ENCODE results near the gene ARMCX2.
"Not testable (repeated sequence)": the region's sequence is repeated elsewhere in the genome, so short reads cannot be mapped to it uniquely, and the experiment has no call there.

The ARMCX2 gene

DNA sequence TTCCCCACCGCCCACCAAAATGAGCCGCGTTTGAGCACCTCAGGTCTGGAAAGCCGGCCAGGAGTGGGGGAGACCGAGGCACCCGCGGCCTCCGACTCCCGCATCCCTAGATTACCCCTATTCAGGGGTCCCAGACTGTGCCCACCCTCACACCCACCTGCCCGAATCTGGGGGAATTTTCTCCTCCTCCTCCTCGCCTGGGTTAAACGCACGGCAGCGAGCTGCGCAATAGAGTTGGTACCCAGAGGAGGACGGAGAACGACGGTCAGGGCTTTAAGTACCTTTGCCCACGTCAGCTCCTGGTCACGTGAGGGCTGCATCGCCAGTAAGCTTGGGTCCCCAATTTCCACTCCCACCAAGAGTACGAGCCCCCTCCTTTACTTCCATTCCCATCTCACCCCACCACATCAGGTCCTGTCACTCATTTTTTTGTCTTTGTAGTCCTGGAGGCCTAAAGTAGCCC is at the start of gene ARMCX2:
TSS of gene ARMCX2 (minus strand) at position 250 of the 463 bp plus-strand sequence. CDS start 2,262 bp downstream, outside the sequence.
- DNase-seq: no peak

DNA sequence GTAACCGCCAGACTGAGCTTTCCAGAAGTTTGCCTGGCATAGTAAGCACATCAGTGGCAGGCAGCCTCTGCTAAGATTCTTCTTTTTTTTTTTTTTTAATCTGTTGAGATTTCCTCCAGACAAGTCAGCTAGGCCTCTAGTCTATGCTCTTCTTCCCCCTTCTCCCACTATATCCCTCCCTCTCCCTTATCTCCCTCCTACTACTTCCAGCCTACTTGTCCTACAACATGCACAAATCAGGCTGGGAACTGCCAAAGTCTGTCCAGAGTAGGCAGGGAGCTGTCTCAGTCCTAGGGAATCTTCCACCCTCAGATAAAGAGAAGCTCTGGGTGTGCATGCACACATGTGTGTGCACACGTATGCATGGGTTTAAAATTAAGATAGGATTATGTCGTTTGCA is 49.7 kb upstream of the ARMCX2 start:
- DNase-seq: no peak

DNA sequence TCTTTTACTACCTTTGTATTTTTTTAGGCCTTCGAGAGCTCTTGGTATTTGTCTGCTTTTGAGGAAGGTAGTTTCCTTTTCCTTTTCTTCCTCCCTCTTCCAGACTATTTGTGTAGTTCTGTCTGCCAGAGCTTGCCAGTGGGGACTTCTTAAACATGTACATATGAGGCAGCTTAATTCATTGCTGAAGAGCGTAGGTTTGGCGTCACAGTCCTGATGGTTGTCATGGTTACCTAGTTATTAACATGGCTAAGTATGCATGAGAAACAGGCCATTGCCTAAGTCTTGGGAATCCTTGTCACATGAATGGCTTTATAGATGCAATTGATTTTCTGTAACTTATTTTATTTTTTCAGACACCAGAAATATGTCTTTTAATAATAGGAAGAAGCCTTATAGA is 48.5 kb upstream of the ARMCX2 start:
- DNase-seq: no peak

GRCh38 chrX:101693476-101693875 is 33.8 kb upstream of the ARMCX2 start:
- DNase-seq: no peak

GRCh38 chrX:101691835-101692234 is 32.2 kb upstream of the ARMCX2 start:
- no peak for DNase-seq

DNA sequence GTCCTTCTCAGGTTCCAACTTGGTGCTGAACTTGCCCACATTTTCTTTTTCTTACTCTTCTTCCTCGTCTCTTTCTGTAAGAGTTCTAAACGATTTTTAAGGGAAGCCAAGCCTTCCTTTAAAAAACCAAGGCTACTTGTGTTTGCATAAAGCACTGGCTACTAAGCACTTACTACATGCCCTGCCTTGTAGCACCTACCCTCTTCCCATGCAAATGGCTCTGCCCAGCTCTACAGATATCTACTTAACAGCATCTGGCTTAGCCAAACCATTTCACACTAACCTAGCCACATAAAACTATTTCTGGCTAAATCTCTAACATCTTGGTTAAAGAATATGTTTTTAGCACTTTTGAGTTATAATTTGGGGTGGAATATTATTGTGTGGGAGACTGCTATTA is 26.9 kb upstream of the ARMCX2 start:
- DNase-seq: no peak

DNA sequence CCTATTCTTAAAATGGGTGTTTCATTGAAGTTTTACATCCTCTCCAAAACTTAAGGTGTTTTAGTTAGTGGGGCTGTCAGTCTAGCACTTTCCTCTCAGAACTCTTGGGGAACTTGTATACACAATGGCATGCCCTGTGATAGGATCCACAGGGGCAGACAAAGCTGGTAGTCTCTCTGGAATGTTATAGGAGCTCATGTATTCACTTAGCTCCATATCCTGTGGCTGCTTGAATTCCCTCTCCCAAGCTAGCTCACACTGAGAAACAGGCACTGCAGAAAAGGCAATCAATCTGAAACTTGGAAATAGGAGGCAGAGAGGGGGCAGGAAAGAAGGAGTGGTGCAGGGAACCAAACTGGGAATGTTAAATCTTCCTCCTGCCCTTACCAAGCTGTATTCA is 26.3 kb upstream of the ARMCX2 start:
- DNase-seq: no peak

- no peak for DNase-seq
These were observed 23.1 kb upstream of the ARMCX2 start for GRCh38 chrX:101682723-101683122.

GRCh38 chrX:101677028-101677427 is 17.4 kb upstream of the ARMCX2 start:
- no peak for DNase-seq

GRCh38 chrX:101676571-101676970 is 16.9 kb upstream of the ARMCX2 start:
- no peak for DNase-seq

DNA sequence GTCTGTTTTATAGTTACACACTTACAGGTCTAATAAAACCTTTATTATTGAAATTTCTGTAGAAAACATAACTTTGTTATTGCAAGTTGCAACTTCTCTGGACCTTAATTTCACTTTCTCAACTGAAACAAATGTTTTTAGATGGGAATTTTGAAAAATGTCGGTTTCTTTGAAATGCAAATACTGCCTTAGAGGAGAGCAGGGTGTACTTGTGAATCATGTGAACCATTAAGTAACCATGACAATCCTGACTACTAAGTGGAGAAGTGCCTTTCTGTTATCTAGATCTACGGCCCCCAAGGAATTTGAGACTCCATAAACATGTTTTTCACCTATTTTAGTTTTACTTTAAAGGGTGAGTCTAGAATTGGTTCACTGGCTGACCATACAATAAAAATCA is 8.5 kb upstream of the ARMCX2 start:
- DNase-seq: no peak

GRCh38 chrX:101658661-101659491 is 774 bp downstream of the ARMCX2 start:
- DNase-seq: peak; percentile 63

DNA sequence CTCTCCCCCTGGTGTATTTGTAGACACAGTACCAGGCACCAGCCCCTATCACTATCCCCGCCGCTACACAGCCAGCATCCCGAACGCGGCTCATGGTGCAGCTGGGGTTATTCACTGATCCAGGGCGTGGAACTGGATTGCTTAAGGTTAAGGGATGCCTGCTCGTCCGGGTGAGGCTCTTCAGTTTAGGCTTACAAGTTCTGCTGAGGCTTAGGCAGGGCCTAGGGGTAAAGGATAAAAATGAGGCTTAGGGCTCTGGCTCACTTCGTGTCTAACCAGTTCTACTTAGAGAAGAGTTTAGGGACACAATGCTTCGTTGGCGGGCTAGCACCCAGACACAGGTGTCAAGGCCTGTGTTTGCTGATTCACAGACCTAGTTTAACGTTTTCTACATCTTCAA is 2.2 kb downstream of the ARMCX2 start:
- no peak for DNase-seq

DNA sequence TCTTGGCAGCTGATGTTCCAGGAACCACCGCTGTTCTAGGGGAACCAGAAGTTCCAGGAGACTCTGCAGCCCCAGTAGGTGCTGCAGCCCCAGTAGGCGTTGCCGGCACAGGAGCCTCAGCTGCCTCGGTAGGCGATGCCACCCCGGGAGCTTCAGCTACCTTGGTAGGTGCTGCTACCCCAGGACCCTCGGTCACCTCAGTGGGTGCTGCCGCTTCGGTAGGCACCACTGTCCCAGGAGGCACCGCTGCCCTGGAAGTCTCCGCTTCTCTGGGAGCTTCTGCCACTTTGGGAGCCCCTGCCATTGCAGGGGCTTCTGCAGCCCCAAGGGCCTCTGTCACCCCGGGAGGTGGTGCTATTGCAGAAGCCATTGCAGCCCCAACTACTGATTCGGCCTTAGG is 2.8 kb downstream of the ARMCX2 start:
- DNase-seq: no peak

DNA sequence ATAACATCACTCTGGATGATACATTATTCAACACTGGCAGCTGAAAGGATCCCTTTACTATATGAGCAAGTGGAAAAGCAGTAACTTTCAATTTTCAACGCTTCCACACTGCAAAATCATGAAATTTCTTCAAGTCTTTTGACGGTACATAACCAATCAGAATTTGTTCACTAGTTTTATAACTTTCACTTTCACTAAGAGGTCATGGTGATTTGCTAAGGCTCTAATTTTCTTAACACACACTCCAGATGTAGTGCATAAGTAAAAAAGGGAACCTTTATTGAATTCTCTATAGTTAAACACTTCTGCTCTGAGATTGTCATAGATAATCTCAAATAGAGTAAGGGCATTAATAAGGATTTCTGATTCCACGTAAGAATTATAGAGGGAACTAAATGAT is 4.1 kb downstream of the ARMCX2 start:
- DNase-seq: no peak

- not testable (repeated sequence) for DNase-seq
These were observed 11.9 kb downstream of the ARMCX2 start for GRCh38 chrX:101647716-101648115.

DNA sequence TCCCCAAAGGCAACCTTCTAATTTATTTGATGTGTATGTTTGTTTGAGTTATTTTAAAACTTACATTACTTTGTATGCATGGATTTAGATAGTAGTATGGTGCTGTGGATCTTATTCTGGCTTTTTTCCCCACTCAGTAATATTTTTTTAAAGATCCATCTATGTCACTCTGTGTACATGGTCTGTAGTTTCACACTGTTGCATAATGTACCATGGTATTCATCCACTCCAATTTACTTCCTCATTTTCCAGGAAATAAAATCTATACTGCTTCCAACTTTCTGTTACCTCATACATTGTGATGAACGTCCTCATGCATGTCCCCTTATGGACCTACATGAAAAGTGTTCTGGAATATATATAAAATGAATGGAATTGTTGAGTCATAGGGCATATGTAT is 17.6 kb downstream of the ARMCX2 start:
- no peak for DNase-seq

DNA sequence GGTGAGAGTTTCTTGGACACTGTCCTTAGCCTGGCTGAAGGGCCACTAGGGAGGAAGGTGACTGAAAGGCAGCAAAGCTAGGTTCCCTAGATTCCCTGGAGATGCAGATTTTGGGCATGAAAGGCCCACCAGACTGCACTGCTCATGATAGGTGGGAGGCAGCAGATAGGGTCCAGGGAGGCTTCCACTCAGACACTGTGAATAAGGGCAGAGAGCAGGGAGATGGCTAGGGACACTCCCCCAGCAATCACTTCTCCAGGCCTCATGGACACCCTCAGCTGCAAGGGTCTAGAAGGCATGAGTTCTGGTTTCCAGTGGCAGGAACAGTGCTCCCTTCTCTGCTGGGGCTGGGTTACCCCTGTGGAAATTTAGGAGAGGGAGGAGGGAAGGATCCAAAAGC is 20.1 kb downstream of the ARMCX2 start:
- DNase-seq: no peak

GRCh38 chrX:101619364-101619763 is 40.3 kb downstream of the ARMCX2 start:
- DNase-seq: no peak

DNA sequence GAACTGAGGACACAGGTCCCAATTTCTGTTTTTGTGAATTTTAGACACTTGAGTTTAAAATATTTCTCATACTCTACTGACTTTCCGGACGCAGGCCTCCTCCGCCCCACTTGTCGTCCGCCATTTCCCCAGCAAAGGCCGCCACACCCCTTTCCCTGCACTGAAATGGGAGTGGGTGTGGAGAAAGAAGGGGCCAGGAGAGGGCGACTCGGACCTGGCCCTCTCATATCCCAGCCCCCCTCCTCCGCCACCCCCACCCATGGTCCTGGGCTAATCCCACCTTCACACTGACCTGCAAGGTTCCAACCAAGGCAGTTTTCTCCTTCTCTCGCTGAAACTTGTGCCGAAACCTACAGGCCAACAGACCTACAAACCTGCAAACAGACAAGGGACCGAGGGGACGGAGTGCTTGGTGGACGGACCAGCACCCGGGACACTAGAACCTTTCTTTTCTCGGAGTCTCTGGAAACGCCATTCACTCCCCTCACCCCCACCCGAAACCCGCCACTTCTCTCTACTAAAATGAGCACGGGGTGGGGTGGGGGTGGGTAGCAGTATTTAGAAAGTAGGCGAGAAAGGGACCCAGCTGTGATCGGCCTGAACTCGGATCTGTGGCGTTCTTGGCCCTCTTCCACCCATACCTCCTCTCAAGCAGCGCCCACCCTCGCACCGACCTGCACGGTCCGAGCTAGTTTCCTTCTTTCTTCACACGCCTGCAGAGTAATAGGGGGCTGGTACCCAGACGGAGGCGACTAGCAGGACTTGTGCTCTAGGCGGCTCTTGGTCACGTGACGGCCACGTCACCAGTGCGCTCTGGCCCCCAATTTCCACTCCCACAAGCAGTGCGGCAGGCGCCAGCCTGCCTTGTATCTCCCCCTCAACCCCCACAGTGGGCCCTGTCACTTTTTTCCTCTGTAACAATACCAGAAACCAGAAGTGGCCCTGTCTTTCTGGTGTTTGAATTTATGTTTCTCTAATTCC is 42.1 kb downstream of the ARMCX2 start, which contains the start of gene ARMCX6:
TSS of gene ARMCX6 (minus strand) at position 790 of the 981 bp plus-strand sequence. CDS start 1,380 bp downstream, outside the sequence.
- peak; percentile 72 for DNase-seq

DNA sequence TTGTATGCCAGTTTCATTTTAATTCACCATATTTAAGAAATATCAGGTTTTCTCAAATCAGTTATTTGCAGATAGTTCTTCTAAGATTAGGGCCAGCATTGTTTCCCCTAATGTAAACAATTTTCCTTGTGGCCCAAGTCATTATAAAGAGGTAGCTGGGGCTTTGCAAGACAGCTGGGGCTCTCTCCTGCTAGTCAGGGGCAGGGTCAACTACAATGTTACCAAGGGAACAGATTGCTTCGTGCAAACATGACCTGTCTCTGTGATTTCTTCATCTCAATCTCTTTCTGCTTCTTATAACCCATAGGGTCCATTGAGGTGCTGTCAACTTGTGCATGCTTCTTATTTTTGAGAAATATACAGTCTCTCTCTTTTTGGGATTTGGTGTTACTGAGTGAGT is 53.9 kb downstream of the ARMCX2 start:
- DNase-seq: no peak

Measured in stimulated activated CD4-positive, alpha-beta T cell treated with anti-CD3 and anti-CD28 coated beads, Interleukin-4, amount 100 ng/mL, for 24 hours (primary cell).